H1 (cell line): Measurements from ENCODE around the gene EFCAB8. TPM values are rescaled to one million over a fixed set of nuclear protein-coding genes. Genes with fewer than 3 reads are reported as not detected.

Source experiments
- CTCF ChIA-PET: fragments of 300-600 bp; sonication (Branson Sonifier 250); formaldehyde crosslinking; loops from one replicate; lab custom pipeline; 2021; ENCODE audit not compliant: partially characterized antibody; lab: Charles Lee
- POLR2A ChIA-PET: fragments of 300-600 bp; sonication (Branson Sonifier 250); formaldehyde crosslinking; loops from one replicate; lab custom pipeline; 2021; ENCODE audit warnings: inconsistent platforms; ENCODE audit not compliant: partially characterized antibody; lab: Charles Lee
- DNase-seq, 2 experiments: peaks; one replicate each; pipeline versions ENCODE4 v3.0.0 to v3.0.0-alpha.2; 2010 to 2022; ENCODE audit warnings: low spot score in 2 of 2, low read depth in 1 of 2, mixed read lengths in 1 of 2
- FAIRE-seq: peaks from 2 replicates; lab custom pipeline; 2011; peaks lifted over from hg19 to GRCh38; lab: Jason Lieb, UNC
- H2AFZ ChIP-seq: 2 replicates; pipeline ENCODE4 v1.8.1; 2012; ENCODE audit warnings: low read length, inconsistent platforms
- H2AK5ac ChIP-seq: 2 replicates; pipeline ENCODE4 v1.6.1; 2013; ENCODE audit warnings: low read depth, low read length
- H2BK120ac ChIP-seq: replicated peaks from 2 replicates; pipeline ENCODE3; 2013; ENCODE audit warnings: low read depth, low read length, inconsistent platforms
- H2BK12ac ChIP-seq: 2 replicates; pipeline ENCODE4 v1.6.1; 2013; ENCODE audit warnings: low read depth, low read length
- H2BK15ac ChIP-seq: 2 replicates; pipeline ENCODE4 v1.6.1; 2013; ENCODE audit warnings: low read length
- H2BK20ac ChIP-seq: 2 replicates; pipeline ENCODE4 v1.6.1; 2013; ENCODE audit warnings: low read length
- H2BK5ac ChIP-seq: 2 replicates; pipeline ENCODE4 v1.6.1; 2013; ENCODE audit warnings: low read depth, low read length
- H3K14ac ChIP-seq: 2 replicates; pipeline ENCODE4 v1.6.1; 2013; ENCODE audit warnings: inconsistent platforms; ENCODE audit not compliant: insufficient read length
- H3K18ac ChIP-seq: 2 replicates; pipeline ENCODE4 v1.6.1; 2013; ENCODE audit warnings: low read length; ENCODE audit errors: extremely low read depth
- H3K23ac ChIP-seq: 2 replicates; pipeline ENCODE4 v1.6.1; 2013; ENCODE audit warnings: inconsistent platforms; ENCODE audit not compliant: insufficient read length
- H3K23me2 ChIP-seq: 2 replicates; pipeline ENCODE4 v1.6.1; 2013; ENCODE audit warnings: low read depth, low read length
- H3K27ac ChIP-seq: 2 replicates; pipeline ENCODE4 v1.6.1; 2011; ENCODE audit warnings: low read depth, low read length, inconsistent platforms
- H3K27me3 ChIP-seq, 4 experiments: replicated peaks in 1 of 4; 1 replicate in 1 of 4; 2 replicates in 3 of 4; pipeline versions ENCODE4 v1.6.1 to v1.8.1; 2011 to 2013; ENCODE audit warnings: low read length in 3 of 4, mild to moderate bottlenecking in 3 of 4, inconsistent platforms in 2 of 4, mixed read lengths in 2 of 4, moderate library complexity in 1 of 4; ENCODE audit not compliant: control insufficient read depth in 3 of 4, insufficient read depth in 3 of 4; ENCODE audit errors: extremely low read depth in 1 of 4
- H3K36me3 ChIP-seq, 4 experiments: 2 replicates each; pipeline versions ENCODE4 v1.6.1 to v1.8.1; 2011 to 2013; ENCODE audit warnings: mild to moderate bottlenecking in 4 of 4, low read length in 3 of 4, moderate library complexity in 2 of 4, control low read depth in 1 of 4, inconsistent platforms in 1 of 4; ENCODE audit not compliant: insufficient read depth in 4 of 4, control insufficient read depth in 2 of 4
- H3K4ac ChIP-seq: replicated peaks from 2 replicates; pipeline ENCODE3; 2013; ENCODE audit warnings: low read length, low read depth, mixed read lengths, inconsistent platforms; ENCODE audit not compliant: insufficient read length
- H3K4me1 ChIP-seq, 4 experiments: replicated peaks in 1 of 4; 1 replicate in 1 of 4; 2 replicates in 3 of 4; pipeline versions ENCODE4 v1.6.1 to v1.8.1; 2011 to 2013; ENCODE audit warnings: low read length in 3 of 4, inconsistent platforms in 2 of 4, mixed read lengths in 1 of 4; ENCODE audit not compliant: insufficient read depth in 4 of 4, control insufficient read depth in 3 of 4
- H3K4me2 ChIP-seq, 2 experiments: 2 replicates each; pipeline versions ENCODE4 v1.6.1 to v1.8.1; 2011 to 2013; ENCODE audit warnings: low read depth in 2 of 2, low read length in 2 of 2, control low read depth in 1 of 2, inconsistent platforms in 1 of 2, mild to moderate bottlenecking in 1 of 2; ENCODE audit not compliant: insufficient read depth in 1 of 2
- H3K4me3 ChIP-seq, 4 experiments: fragments of 200-600, 300-600 bp in 1 of 4; sonication (generic), shearing (Covaris generic), sonication (Bioruptor Twin) in 1 of 4; 2 replicates each; pipeline versions ENCODE4 v1.5.1 to v1.8.1; 2011 to 2016; ENCODE audit warnings: low read length in 4 of 4, low read depth in 3 of 4, control low read depth in 2 of 4, inconsistent platforms in 2 of 4, mild to moderate bottlenecking in 2 of 4, mixed read lengths in 1 of 4, moderate library complexity in 1 of 4; ENCODE audit not compliant: insufficient read depth in 2 of 4; ENCODE audit errors: extremely low read depth in 1 of 4
- H3K56ac ChIP-seq: replicated peaks from 2 replicates; pipeline ENCODE3; 2013; ENCODE audit warnings: low read depth, mild to moderate bottlenecking, mixed read lengths, low read length, inconsistent platforms; ENCODE audit not compliant: insufficient read length
- H3K79me1 ChIP-seq: 2 replicates; pipeline ENCODE4 v1.6.1; 2013; ENCODE audit warnings: low read depth, low read length, control low read depth
- H3K79me2 ChIP-seq, 2 experiments: 2 replicates each; pipeline versions ENCODE4 v1.6.1 to v1.8.1; 2012 to 2013; ENCODE audit warnings: low read length in 2 of 2, mild to moderate bottlenecking in 2 of 2, inconsistent platforms in 1 of 2; ENCODE audit not compliant: insufficient read depth in 2 of 2, control insufficient read depth in 1 of 2
- H3K9ac ChIP-seq, 4 experiments: replicated peaks in 1 of 4; 1 replicate in 1 of 4; 2 replicates in 3 of 4; pipeline versions ENCODE4 v1.6.1 to v1.8.1; 2011 to 2013; ENCODE audit warnings: low read depth in 3 of 4, low read length in 3 of 4, control low read depth in 2 of 4, mild to moderate bottlenecking in 2 of 4, moderate library complexity in 2 of 4, inconsistent platforms in 1 of 4; ENCODE audit errors: extremely low read depth in 1 of 4
- H3K9me3 ChIP-seq, 2 experiments: 2 replicates each; pipeline versions ENCODE4 v1.6.1 to v1.8.1; 2012 to 2013; ENCODE audit warnings: mild to moderate bottlenecking in 2 of 2, moderate library complexity in 2 of 2, control low read depth in 1 of 2, inconsistent platforms in 1 of 2, low read depth in 1 of 2, low read length in 1 of 2, mixed read lengths in 1 of 2; ENCODE audit not compliant: insufficient read depth in 2 of 2
- H4K20me1 ChIP-seq, 2 experiments: replicated peaks in 1 of 2; 2 replicates each; pipeline versions ENCODE3 to v1.8.1; 2011 to 2013; ENCODE audit warnings: inconsistent platforms in 2 of 2, low read length in 2 of 2, mild to moderate bottlenecking in 1 of 2; ENCODE audit not compliant: insufficient read depth in 2 of 2, control insufficient read depth in 1 of 2
- H4K5ac ChIP-seq: 2 replicates; pipeline ENCODE4 v1.6.1; 2013; ENCODE audit warnings: low read length, low read depth, mixed read lengths, inconsistent platforms; ENCODE audit not compliant: insufficient read length
- H4K8ac ChIP-seq: 2 replicates; pipeline ENCODE4 v1.8.0; 2013; ENCODE audit warnings: mild to moderate bottlenecking, moderate library complexity, low read length, inconsistent platforms; ENCODE audit not compliant: insufficient read depth; ENCODE audit errors: extremely low read depth
- H4K91ac ChIP-seq: replicated peaks from 2 replicates; pipeline ENCODE3; 2013; ENCODE audit warnings: low read length, mixed read lengths, inconsistent platforms; ENCODE audit not compliant: insufficient read length
- NANOG ChIP-seq: IDR thresholded peaks from 2 replicates; pipeline ENCODE4 v1.6.1; 2011; ENCODE audit warnings: low read length, low read depth, mild to moderate bottlenecking, inconsistent platforms; ENCODE audit not compliant: insufficient read depth, poor library complexity, severe bottlenecking
- TAF7 ChIP-seq: optimal IDR thresholded peaks from 2 replicates; pipeline ENCODE3; 2011; ENCODE audit warnings: low read depth, mild to moderate bottlenecking, inconsistent platforms, low read length, moderate library complexity, borderline replicate concordance
- TEAD4 ChIP-seq: IDR thresholded peaks from 2 replicates; pipeline ENCODE4 v1.6.1; 2012; ENCODE audit warnings: low read depth, low read length, inconsistent platforms, mixed read lengths
- YY1 ChIP-seq: IDR thresholded peaks from 2 replicates; pipeline ENCODE4 v1.6.1; 2011; ENCODE audit warnings: low read depth, mild to moderate bottlenecking, low read length
- WGBS, 2 experiments: shearing (Covaris generic) in 1 of 2; methylation state at CpG; one replicate each; pipeline versions ENCODE4 v1.1.6 to v1.1.7; 2013 to 2015; ENCODE audit warnings: low lambda C conversion rate in 2 of 2, mixed read lengths in 2 of 2, inconsistent platforms in 1 of 2, low coverage in 1 of 2, missing lambda C conversion rate in 1 of 2; ENCODE audit not compliant: insufficient replicate concordance in 2 of 2, insufficient coverage in 1 of 2, insufficient read length in 1 of 2; ENCODE audit errors: extremely low coverage in 1 of 2, missing lambda C conversion rate in 1 of 2; 5-methylcytosine and 5-hydroxymethylcytosine counted together
- polyA plus RNA-seq, 7 experiments: library from polyadenylated mRNA; depleted of rRNA in 3 of 7; stranded (reverse) in 5 of 7; unstranded in 2 of 7; fragments of >200 nt in 5 of 7; fragments of 200-250 nt in 2 of 7; gene quantifications; 1 replicate in 5 of 7; 2 replicates in 1 of 7; 4 replicates in 1 of 7; pipeline versions ENCODE4 v1.2.1 to v1.2.3, GENCODE V29; 2011 to 2013; ENCODE audit warnings: missing spikeins in 2 of 7, mixed read lengths in 2 of 7
- total RNA-seq: library from RNA; stranded (reverse); fragmentation: NEBNext Ultra II Directional; extraction: Animal tissue kit (Norgen Biotek cat#: 25700); gene quantifications from 2 replicates; pipeline ENCODE4 v1.2.1, GENCODE V29; 2021
- TF ChIP-seq, protein P1 (sequence below): IDR thresholded peaks from 2 replicates; pipeline ENCODE4 v1.6.1; 2011; ENCODE audit warnings: low read length, improper control_type of control experiment

EFCAB8 gene
- total and polyA plus RNA-seq, 2 of the 8 experiments (the other 6 are each of a cell fraction or from before 2014, with no cell fraction given): 0.06 to 0.20 TPM

DNA sequence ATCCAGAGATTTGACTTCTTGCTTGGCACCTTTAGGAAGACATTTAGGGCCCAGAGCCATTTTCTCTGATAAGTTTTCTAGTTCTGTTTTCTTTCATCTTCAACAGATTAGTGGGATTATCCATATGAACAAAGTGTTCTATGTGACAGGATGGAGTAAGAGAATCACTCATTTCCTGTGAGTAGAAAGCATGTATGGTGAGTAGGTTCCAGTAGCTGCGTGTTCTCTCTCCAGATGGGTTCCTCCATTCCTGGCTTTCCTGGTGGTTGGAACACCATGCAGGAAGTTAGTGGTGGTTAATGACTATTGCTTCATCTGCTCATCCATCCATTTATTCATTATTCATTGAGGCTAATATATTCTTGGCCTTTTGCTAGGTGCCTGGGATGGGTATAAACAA, 54.0 kb downstream of the EFCAB8 start:
- H3K27ac ChIP-seq: no peak overlapping the region
- no peaks in the 10 kb centered on the region for H3K79me1 ChIP-seq
- no peak overlapping the region for H3K4me2 ChIP-seq
- H4K20me1 ChIP-seq: no peaks in the 10 kb centered on the region
- no peak overlapping the region for H2AK5ac ChIP-seq
- H2BK12ac ChIP-seq: no peak overlapping the region
- no peak overlapping the region for H4K8ac ChIP-seq
- no peak overlapping the region for H3K18ac ChIP-seq
- CTCF ChIA-PET: interaction anchor here (1.4 to 2.5 kb wide), 2 partner anchors 11 to 32 kb away, joined by 6 to 8 read pairs; no protein-coding TSS in a partner anchor
- no peak overlapping the region for H3K23ac ChIP-seq
- H3K14ac ChIP-seq: no peak overlapping the region
- no peak overlapping the region for H2BK5ac ChIP-seq
- no peak overlapping the region for H2BK120ac ChIP-seq
- no peaks in the 10 kb centered on the region for H3K36me3 ChIP-seq
- no peak overlapping the region for H3K4ac ChIP-seq
- POLR2A ChIA-PET: no interaction called here
- H4K5ac ChIP-seq: no peak overlapping the region
- H3K9me3 ChIP-seq: peaks cover 0 to 11% of the 10 kb centered on the region in 2 experiments; a peak in 3 of 4 replicates
- FAIRE-seq (no peak), DNase-seq (no peak)
- H3K27me3 ChIP-seq: no peaks in the 10 kb centered on the region; a peak in 1 of 7 replicates
- H3K79me2 ChIP-seq: no peaks in the 10 kb centered on the region
- no peak overlapping the region for H2BK15ac ChIP-seq
- no peak overlapping the region for H4K91ac ChIP-seq
- peaks cover 1% of the 10 kb centered on the region; the same call in 1 of the 2 replicates for H3K23me2 ChIP-seq
- no peak overlapping the region for H3K56ac ChIP-seq
- H3K4me3 ChIP-seq: no peak overlapping the region
- no peak overlapping the region for H3K9ac ChIP-seq
- WGBS, 2 experiments: 100% methylated on average over 1 of the region's 1 CpG; no CpG with 5 or more reads in 1 of the 2 experiments
- no peak overlapping the region for H2BK20ac ChIP-seq
- no peaks in the 10 kb centered on the region for H3K4me1 ChIP-seq
- H2AFZ ChIP-seq: no peak overlapping the region
- TF ChIP-seq TAF7 (no peak), YY1 (no peak), NANOG (no peak), TEAD4 (no peak)
- TF ChIP-seq, protein P1, sequence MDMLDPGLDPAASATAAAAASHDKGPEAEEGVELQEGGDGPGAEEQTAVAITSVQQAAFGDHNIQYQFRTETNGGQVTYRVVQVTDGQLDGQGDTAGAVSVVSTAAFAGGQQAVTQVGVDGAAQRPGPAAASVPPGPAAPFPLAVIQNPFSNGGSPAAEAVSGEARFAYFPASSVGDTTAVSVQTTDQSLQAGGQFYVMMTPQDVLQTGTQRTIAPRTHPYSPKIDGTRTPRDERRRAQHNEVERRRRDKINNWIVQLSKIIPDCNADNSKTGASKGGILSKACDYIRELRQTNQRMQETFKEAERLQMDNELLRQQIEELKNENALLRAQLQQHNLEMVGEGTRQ: no peak
